Panc1 (cell line): ENCODE data around the gene PTGFRN. TPM values are rescaled to one million over a fixed set of nuclear protein-coding genes. Genes with fewer than 3 reads are reported as not detected.

Experiments used
- ATAC-seq: fragments of 200-7000 bp; cut with Tn5 transposase; 2 replicates; pipeline ENCODE4 v1.9.1; 2020; ENCODE audit warnings: mild to moderate bottlenecking, moderate library complexity
- BruUV-seq: library from RNA; stranded (reverse); fragments of 400-500 nt; replicated peaks from 2 replicates; lab custom pipeline; 2021; lab: Mats Ljungman, UMichigan
- CTCF ChIA-PET: fragments of 300-600 bp; sonication (Branson Sonifier 250); formaldehyde crosslinking; loops from one replicate; lab custom pipeline; 2022; ENCODE audit warnings: antibody characterized with exemption; lab: Charles Lee
- POLR2A ChIA-PET: fragments of 300-600 bp; sonication (Branson Sonifier 250); formaldehyde crosslinking; loops from one replicate; lab custom pipeline; 2022; ENCODE audit warnings: antibody characterized with exemption; lab: Charles Lee
- DNase-seq: peaks from one replicate; pipeline ENCODE4 v3.0.0-alpha.2; 2010; ENCODE audit warnings: low read depth, low spot score
- H3K27ac ChIP-seq: 2 replicates; pipeline ENCODE4 v1.5.1; 2011; ENCODE audit warnings: mild to moderate bottlenecking, low read length, inconsistent platforms
- H3K27me3 ChIP-seq: fragments of 200-500 bp; sonication (Bioruptor generic); 2 replicates; pipeline ENCODE4 v1.6.0; 2014; ENCODE audit warnings: low read length, inconsistent platforms; ENCODE audit not compliant: control insufficient read depth, insufficient read depth
- H3K36me3 ChIP-seq: fragments of 200-500 bp; sonication (Bioruptor generic); 2 replicates; pipeline ENCODE4 v1.5.1; 2014; ENCODE audit warnings: inconsistent platforms, mild to moderate bottlenecking, low read length, moderate library complexity; ENCODE audit not compliant: control insufficient read depth, insufficient read depth
- H3K4me1 ChIP-seq: 2 replicates; pipeline ENCODE4 v1.5.1; 2011; ENCODE audit warnings: inconsistent platforms, mild to moderate bottlenecking, low read length, moderate library complexity; ENCODE audit not compliant: control insufficient read depth, insufficient read depth
- H3K4me3 ChIP-seq, 2 experiments: 2 replicates each; pipeline ENCODE4 v1.5.1; 2011 to 2012; ENCODE audit warnings: low read depth in 2 of 2, low read length in 2 of 2, mild to moderate bottlenecking in 2 of 2, inconsistent platforms in 1 of 2, moderate library complexity in 1 of 2
- H3K9me3 ChIP-seq: fragments of 200-500 bp; sonication (Bioruptor generic); 2 replicates; pipeline ENCODE4 v1.5.1; 2014; ENCODE audit warnings: low read depth, mild to moderate bottlenecking, inconsistent platforms, low read length, moderate library complexity; ENCODE audit not compliant: control insufficient read depth, insufficient read depth
- POLR2AphosphoS5 ChIP-seq: IDR thresholded peaks from 2 replicates; pipeline ENCODE4 v1.6.1; 2012; ENCODE audit warnings: mild to moderate bottlenecking, low read depth, low read length, moderate library complexity
- SIN3A ChIP-seq: IDR thresholded peaks from 2 replicates; pipeline ENCODE4 v1.6.1; 2012; ENCODE audit warnings: low read depth, mild to moderate bottlenecking, low read length, moderate library complexity, borderline replicate concordance; ENCODE audit not compliant: insufficient read depth
- TCF7L2 ChIP-seq: IDR thresholded peaks from 2 replicates; pipeline ENCODE4 v1.6.1; 2011; ENCODE audit warnings: mild to moderate bottlenecking, low read depth, low read length, inconsistent platforms
- in situ Hi-C: cut with HindIII; loops from 2 replicates; pipeline ENCODE4 v1.10.0; 2016; ENCODE audit warnings: low sequenced_read_pairs, low pct_unique_long_range_greater_than_20kb
- intact Hi-C: fragments of 100-400 bp; cut with micrococcal nuclease; formaldehyde crosslinking; loops from one replicate; pipeline ENCODE4 v1.10.0; 2022; ENCODE audit not compliant: unreplicated experiment
- total RNA-seq: library from RNA; stranded (reverse); gene quantifications from one replicate; pipeline ENCODE4 v1.2.1, GENCODE V29; 2021; ENCODE audit not compliant: unreplicated experiment
- TF ChIP-seq, protein P1 (sequence below), 2 experiments: IDR thresholded peaks; 2 replicates each; pipeline ENCODE4 v1.6.1; 2011 to 2012; ENCODE audit warnings: low read depth in 2 of 2, control low read depth in 1 of 2, low read length in 1 of 2, mild to moderate bottlenecking in 1 of 2, moderate library complexity in 1 of 2; ENCODE audit not compliant: insufficient read depth in 1 of 2
- TF ChIP-seq, protein P2 (sequence below): fragments of 450-650 bp; IDR thresholded peaks from 2 replicates; pipeline ENCODE4 v1.5.1; 2017; ENCODE audit warnings: mild to moderate bottlenecking

The PTGFRN gene
- total RNA-seq, 1 experiment from 2014 or later = 5.2 TPM

DNA sequence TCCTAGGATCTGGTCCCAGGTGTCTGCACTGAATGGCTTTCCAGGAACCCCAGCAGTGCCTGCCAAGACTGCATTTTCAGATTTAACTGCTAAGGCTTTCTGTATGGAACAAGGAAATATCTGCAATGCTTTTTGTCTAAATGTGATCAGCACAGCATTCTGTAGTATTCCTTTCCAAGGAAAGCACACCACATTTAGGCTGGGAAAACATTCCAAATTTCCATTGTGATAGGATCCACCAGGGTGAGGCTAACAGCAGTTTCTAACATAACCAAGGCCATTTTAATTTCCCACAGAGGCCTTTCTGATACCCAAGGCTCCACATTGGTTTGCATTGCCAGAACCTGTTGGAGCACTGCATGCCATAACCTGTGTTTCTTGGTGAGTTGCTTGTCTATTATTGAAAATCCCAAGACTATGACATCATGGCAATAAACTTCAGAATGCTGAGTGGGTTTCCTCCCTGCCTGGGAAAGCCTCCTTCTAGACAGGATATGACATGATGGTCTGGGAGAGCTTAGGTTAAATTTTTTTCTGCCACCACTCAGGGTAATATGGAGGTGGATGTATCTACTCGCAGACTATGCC, 23.3 kb upstream of the PTGFRN start:
- no peaks in the 10 kb centered on the region for H3K27me3 ChIP-seq
- ChIA-PET CTCF (no interaction called here), POLR2A (no interaction called here)
- H3K27ac ChIP-seq = no peak overlapping the region
- ATAC-seq (no peak), DNase-seq (no peak)
- H3K9me3 ChIP-seq = no peaks in the 10 kb centered on the region
- intact Hi-C loops = no loop called here
- TF ChIP-seq, protein P1, sequence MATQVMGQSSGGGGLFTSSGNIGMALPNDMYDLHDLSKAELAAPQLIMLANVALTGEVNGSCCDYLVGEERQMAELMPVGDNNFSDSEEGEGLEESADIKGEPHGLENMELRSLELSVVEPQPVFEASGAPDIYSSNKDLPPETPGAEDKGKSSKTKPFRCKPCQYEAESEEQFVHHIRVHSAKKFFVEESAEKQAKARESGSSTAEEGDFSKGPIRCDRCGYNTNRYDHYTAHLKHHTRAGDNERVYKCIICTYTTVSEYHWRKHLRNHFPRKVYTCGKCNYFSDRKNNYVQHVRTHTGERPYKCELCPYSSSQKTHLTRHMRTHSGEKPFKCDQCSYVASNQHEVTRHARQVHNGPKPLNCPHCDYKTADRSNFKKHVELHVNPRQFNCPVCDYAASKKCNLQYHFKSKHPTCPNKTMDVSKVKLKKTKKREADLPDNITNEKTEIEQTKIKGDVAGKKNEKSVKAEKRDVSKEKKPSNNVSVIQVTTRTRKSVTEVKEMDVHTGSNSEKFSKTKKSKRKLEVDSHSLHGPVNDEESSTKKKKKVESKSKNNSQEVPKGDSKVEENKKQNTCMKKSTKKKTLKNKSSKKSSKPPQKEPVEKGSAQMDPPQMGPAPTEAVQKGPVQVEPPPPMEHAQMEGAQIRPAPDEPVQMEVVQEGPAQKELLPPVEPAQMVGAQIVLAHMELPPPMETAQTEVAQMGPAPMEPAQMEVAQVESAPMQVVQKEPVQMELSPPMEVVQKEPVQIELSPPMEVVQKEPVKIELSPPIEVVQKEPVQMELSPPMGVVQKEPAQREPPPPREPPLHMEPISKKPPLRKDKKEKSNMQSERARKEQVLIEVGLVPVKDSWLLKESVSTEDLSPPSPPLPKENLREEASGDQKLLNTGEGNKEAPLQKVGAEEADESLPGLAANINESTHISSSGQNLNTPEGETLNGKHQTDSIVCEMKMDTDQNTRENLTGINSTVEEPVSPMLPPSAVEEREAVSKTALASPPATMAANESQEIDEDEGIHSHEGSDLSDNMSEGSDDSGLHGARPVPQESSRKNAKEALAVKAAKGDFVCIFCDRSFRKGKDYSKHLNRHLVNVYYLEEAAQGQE (IDR thresholded peaks at IDR 0.05; ENCODE audit: insufficient read depth in 1 of 2, low read depth in 2 of 2, low read length in 1 of 2) = no peak
- TF ChIP-seq SIN3A (no peak), TCF7L2 (no peak), POLR2AphosphoS5 (no peak)
- TF ChIP-seq, protein P2, sequence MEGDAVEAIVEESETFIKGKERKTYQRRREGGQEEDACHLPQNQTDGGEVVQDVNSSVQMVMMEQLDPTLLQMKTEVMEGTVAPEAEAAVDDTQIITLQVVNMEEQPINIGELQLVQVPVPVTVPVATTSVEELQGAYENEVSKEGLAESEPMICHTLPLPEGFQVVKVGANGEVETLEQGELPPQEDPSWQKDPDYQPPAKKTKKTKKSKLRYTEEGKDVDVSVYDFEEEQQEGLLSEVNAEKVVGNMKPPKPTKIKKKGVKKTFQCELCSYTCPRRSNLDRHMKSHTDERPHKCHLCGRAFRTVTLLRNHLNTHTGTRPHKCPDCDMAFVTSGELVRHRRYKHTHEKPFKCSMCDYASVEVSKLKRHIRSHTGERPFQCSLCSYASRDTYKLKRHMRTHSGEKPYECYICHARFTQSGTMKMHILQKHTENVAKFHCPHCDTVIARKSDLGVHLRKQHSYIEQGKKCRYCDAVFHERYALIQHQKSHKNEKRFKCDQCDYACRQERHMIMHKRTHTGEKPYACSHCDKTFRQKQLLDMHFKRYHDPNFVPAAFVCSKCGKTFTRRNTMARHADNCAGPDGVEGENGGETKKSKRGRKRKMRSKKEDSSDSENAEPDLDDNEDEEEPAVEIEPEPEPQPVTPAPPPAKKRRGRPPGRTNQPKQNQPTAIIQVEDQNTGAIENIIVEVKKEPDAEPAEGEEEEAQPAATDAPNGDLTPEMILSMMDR = no peak
- H3K36me3 ChIP-seq = no peaks in the 10 kb centered on the region
- in situ Hi-C loops = no loop called here
- no TSS peak for BruUV-seq
- H3K4me3 ChIP-seq = no peak overlapping the region
- no peaks in the 10 kb centered on the region for H3K4me1 ChIP-seq

DNA sequence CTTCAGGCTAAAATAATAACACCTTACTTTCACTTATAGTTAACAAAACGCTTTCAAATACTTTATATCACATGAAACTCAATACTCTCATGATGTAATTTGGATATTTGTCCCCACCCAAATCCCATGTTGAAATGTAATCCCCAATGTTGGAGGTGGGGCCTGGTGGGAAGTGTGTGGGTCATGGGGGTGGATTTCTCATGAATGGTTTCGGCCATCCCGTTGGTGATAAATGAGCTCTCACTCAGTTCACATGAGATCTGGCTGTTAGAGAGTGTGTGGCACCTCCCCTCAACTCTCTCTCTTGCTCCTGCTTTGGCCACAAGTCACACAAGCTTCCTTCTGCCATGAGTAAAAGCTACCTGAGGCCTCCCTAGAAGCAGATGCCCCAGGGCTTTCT, 22.5 kb upstream of the PTGFRN start:
- no peaks in the 10 kb centered on the region for H3K9me3 ChIP-seq

More for the DNA sequence above, 22.5 kb upstream of the PTGFRN start:
- Histone ChIP-seq H3K36me3 (no peaks in the 10 kb centered on the region), H3K4me3 (no peak overlapping the region), H3K27ac (no peak overlapping the region), H3K4me1 (no peaks in the 10 kb centered on the region), H3K27me3 (no peaks in the 10 kb centered on the region)
- TF ChIP-seq SIN3A = no peak
- TF ChIP-seq POLR2AphosphoS5 = no peak
- TF ChIP-seq, protein P1 (IDR thresholded peaks at IDR 0.05; ENCODE audit: insufficient read depth in 1 of 2, low read depth in 2 of 2, low read length in 1 of 2) = no peak
- TF ChIP-seq, protein P2 = no peak
- no peak for TF ChIP-seq TCF7L2
- ChIA-PET CTCF (interaction anchor here (0.6 kb wide), 1 partner anchor 162 kb away, joined by 3 read pairs; no protein-coding TSS in a partner anchor), POLR2A (no interaction called here)
- in situ Hi-C loops = no loop called here
- no TSS peak for BruUV-seq
- ATAC-seq (no peak), DNase-seq (no peak)
- intact Hi-C loops = no loop called here
